ENCODE data around the gene NCKAP5. TPM values are rescaled to one million over a fixed set of nuclear protein-coding genes. Genes with fewer than 3 reads are reported as not detected.
A peak's percentile ranks its signal among the peaks of the same experiment; 100 is the strongest.

The NCKAP5 gene
- total RNA-seq, 1 donor from 2014 or later = 2.7 TPM

DNA sequence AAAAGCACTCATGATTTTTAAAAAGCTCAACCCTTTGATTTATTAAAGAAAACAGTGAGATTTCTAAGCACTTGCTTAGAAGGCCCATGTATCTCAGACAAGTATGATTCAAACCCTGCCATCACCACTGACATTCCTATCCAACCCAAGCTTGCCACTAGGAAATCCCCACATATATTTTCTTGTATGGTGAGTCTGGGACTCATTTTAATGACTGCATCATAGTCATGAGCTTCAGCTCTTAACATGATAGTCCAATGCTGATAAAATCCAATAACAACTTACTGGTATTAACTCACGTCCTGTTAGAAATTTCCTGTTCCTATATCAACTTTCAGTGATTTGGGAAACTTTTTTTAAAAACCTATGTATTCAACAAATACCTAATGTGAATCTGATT lies 39.4 kb upstream of the NCKAP5 start:
- Mint-ChIP-seq H3K4me3 (ENCODE audit: unreplicated experiment) (no peak overlapping the region), H3K4me1 (ENCODE audit: low read depth, unreplicated experiment) (peaks cover 43% of the 10 kb centered on the region), H3K27me3 (ENCODE audit: low read depth, unreplicated experiment) (no peaks in the 10 kb centered on the region), H3K27ac (ENCODE audit: unreplicated experiment) (no peak overlapping the region), H3K36me3 (ENCODE audit: low read depth, unreplicated experiment) (no peaks in the 10 kb centered on the region), H3K9me3 (ENCODE audit: unreplicated experiment) (no peaks in the 10 kb centered on the region)
- Histone ChIP-seq H3K4me1 (ENCODE audit: insufficient read depth, low read length) (peaks cover 10% of the 10 kb centered on the region), H3K9me3 (ENCODE audit: insufficient read depth, low read depth, low read length) (no peaks in the 10 kb centered on the region), H3K27me3 (ENCODE audit: insufficient read depth, low read length) (no peaks in the 10 kb centered on the region), H4K20me1 (ENCODE audit: insufficient read depth, low read length) (no peaks in the 10 kb centered on the region), H3K4me2 (ENCODE audit: low read length) (no peak overlapping the region), H2AFZ (ENCODE audit: low read depth, low read length) (no peak overlapping the region), H3K4me3 (ENCODE audit: insufficient read depth, low read depth, low read length) (no peak overlapping the region), H3K79me2 (ENCODE audit: insufficient read depth, low read length) (no peaks in the 10 kb centered on the region), H3K9ac (ENCODE audit: low read length) (no peak overlapping the region), H3K27ac (ENCODE audit: low read depth, low read length) (no peak overlapping the region), H3K36me3 (ENCODE audit: insufficient read depth, low read length) (no peaks in the 10 kb centered on the region)
- DNase-seq (ENCODE audit: low read depth) = peak; percentile 82
- FAIRE-seq = no peak
- TF ChIP-seq EZH2 (IDR thresholded peaks at IDR 0.05; ENCODE audit: insufficient read depth, low read length) (no peak), CTCF (IDR thresholded peaks at IDR 0.05; ENCODE audit: insufficient read depth, low read depth, low read length) (no peak)

DNA sequence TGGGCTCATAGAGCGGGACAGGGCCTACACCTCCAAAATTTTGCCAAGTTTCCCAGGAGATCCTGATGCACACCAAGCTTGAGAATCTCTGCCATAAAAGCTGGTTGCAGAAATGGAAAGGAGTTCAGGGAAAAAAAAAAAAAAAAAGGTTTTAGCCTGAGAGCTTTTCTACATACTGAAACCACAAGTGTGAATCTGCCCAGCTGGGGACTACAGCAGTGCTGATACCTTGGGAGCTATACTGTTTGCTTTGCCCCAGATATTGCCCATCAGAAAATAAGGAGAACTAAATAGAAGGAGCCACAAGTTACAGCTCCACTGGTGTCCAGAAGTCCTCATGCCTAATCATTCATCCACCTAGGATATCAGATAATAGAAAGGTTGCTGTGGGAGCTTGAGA lies 38.4 kb upstream of the NCKAP5 start:
- FAIRE-seq (no peak), DNase-seq (ENCODE audit: low read depth) (no peak)
- Histone ChIP-seq H2AFZ (ENCODE audit: low read depth, low read length) (no peak overlapping the region), H3K36me3 (ENCODE audit: insufficient read depth, low read length) (no peaks in the 10 kb centered on the region), H3K9ac (ENCODE audit: low read length) (no peak overlapping the region), H4K20me1 (ENCODE audit: insufficient read depth, low read length) (no peaks in the 10 kb centered on the region), H3K9me3 (ENCODE audit: insufficient read depth, low read depth, low read length) (no peaks in the 10 kb centered on the region), H3K79me2 (ENCODE audit: insufficient read depth, low read length) (no peaks in the 10 kb centered on the region), H3K4me3 (ENCODE audit: insufficient read depth, low read depth, low read length) (no peak overlapping the region), H3K27ac (ENCODE audit: low read depth, low read length) (no peak overlapping the region), H3K27me3 (ENCODE audit: insufficient read depth, low read length) (no peaks in the 10 kb centered on the region), H3K4me2 (ENCODE audit: low read length) (no peak overlapping the region), H3K4me1 (ENCODE audit: insufficient read depth, low read length) (peaks cover 15% of the 10 kb centered on the region)
- TF ChIP-seq EZH2 (IDR thresholded peaks at IDR 0.05; ENCODE audit: insufficient read depth, low read length) (no peak), CTCF (IDR thresholded peaks at IDR 0.05; ENCODE audit: insufficient read depth, low read depth, low read length) (no peak)
- H3K36me3 Mint-ChIP-seq (ENCODE audit: low read depth, unreplicated experiment) = no peaks in the 10 kb centered on the region
- no peaks in the 10 kb centered on the region for H3K9me3 Mint-ChIP-seq (ENCODE audit: unreplicated experiment)
- H3K4me1 Mint-ChIP-seq (ENCODE audit: low read depth, unreplicated experiment) = peaks cover 49% of the 10 kb centered on the region
- peak overlapping the region; percentile 84 for H3K27ac Mint-ChIP-seq (ENCODE audit: unreplicated experiment)
- no peaks in the 10 kb centered on the region for H3K27me3 Mint-ChIP-seq (ENCODE audit: low read depth, unreplicated experiment)
- no peak overlapping the region for H3K4me3 Mint-ChIP-seq (ENCODE audit: unreplicated experiment)

DNA sequence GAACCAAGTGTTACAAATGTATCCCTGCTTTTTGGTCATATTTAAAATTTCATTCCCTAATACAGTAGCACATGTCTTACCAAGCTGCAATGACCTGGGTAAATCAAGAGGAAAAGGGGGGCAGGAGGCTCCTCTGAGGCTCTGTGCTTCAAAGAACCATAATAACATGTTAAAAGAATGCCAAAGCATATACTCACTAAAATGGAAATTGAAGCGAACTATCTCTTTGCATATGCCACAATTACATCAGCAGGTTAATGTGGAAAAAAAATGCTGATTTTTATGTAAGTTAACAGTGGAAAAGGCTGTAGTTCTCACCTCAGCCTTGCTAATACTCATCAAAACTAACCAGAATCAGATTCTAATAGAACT lies 37.5 kb upstream of the NCKAP5 start:
- FAIRE-seq (no peak), DNase-seq (ENCODE audit: low read depth) (no peak)
- no peak overlapping the region for H3K4me2 ChIP-seq (ENCODE audit: low read length)
- no peak overlapping the region for H2AFZ ChIP-seq (ENCODE audit: low read depth, low read length)
- no peak overlapping the region for H3K27ac ChIP-seq (ENCODE audit: low read depth, low read length)
- no peaks in the 10 kb centered on the region for H4K20me1 ChIP-seq (ENCODE audit: insufficient read depth, low read length)
- no peaks in the 10 kb centered on the region for H3K27me3 ChIP-seq (ENCODE audit: insufficient read depth, low read length)
- TF ChIP-seq CTCF (IDR thresholded peaks at IDR 0.05; ENCODE audit: insufficient read depth, low read depth, low read length) (no peak), EZH2 (IDR thresholded peaks at IDR 0.05; ENCODE audit: insufficient read depth, low read length) (no peak)
- no peaks in the 10 kb centered on the region for H3K9me3 ChIP-seq (ENCODE audit: insufficient read depth, low read depth, low read length)
- Mint-ChIP-seq H3K4me3 (ENCODE audit: unreplicated experiment) (no peak overlapping the region), H3K27ac (ENCODE audit: unreplicated experiment) (peak overlapping the region; percentile 77), H3K27me3 (ENCODE audit: low read depth, unreplicated experiment) (peaks cover 3% of the 10 kb centered on the region), H3K9me3 (ENCODE audit: unreplicated experiment) (no peaks in the 10 kb centered on the region), H3K4me1 (ENCODE audit: low read depth, unreplicated experiment) (peaks cover 49% of the 10 kb centered on the region), H3K36me3 (ENCODE audit: low read depth, unreplicated experiment) (no peaks in the 10 kb centered on the region)
- no peak overlapping the region for H3K4me3 ChIP-seq (ENCODE audit: insufficient read depth, low read depth, low read length)
- no peaks in the 10 kb centered on the region for H3K79me2 ChIP-seq (ENCODE audit: insufficient read depth, low read length)
- H3K9ac ChIP-seq (ENCODE audit: low read length) = no peak overlapping the region
- no peaks in the 10 kb centered on the region for H3K36me3 ChIP-seq (ENCODE audit: insufficient read depth, low read length)
- H3K4me1 ChIP-seq (ENCODE audit: insufficient read depth, low read length) = peaks cover 15% of the 10 kb centered on the region
